GM21529 (cell line): Measurements from ENCODE around the gene ALPG.
"Not testable (repeated sequence)": the region's sequence is repeated elsewhere in the genome, so short reads cannot be mapped to it uniquely, and the experiment has no call there.

Experiments used
- ATAC-seq: cut with Tn5 transposase; IDR thresholded peaks from one replicate; pipeline ENCODE4 v1.9.1; 2021; ENCODE audit not compliant: unreplicated experiment

Gene ALPG

GRCh38 chr2:232395586-232395985, 11.1 kb upstream of the ALPG start:
- ATAC-seq = no peak

- ATAC-seq = no peak
These were observed 10.0 kb upstream of the ALPG start for GRCh38 chr2:232396683-232397082.

- ATAC-seq = no peak
These were observed 8.2 kb upstream of the ALPG start for GRCh38 chr2:232398293-232399034.

- ATAC-seq = no peak
These were observed 6.2 kb upstream of the ALPG start for GRCh38 chr2:232400256-232401015.

- no peak for ATAC-seq
These were observed 4.1 kb upstream of the ALPG start for GRCh38 chr2:232402518-232402917.

- ATAC-seq = no peak
These were observed 617 bp upstream of the ALPG start for GRCh38 chr2:232405943-232406510.

- not testable (repeated sequence) for ATAC-seq
These were observed 945 bp downstream of the ALPG start for GRCh38 chr2:232407428-232408150.

GRCh38 chr2:232408269-232408668, 1.6 kb downstream of the ALPG start:
- ATAC-seq = not testable (repeated sequence)

GRCh38 chr2:232409617-232410016, 3.0 kb downstream of the ALPG start:
- ATAC-seq = not testable (repeated sequence)

- no peak for ATAC-seq
These were observed 3.7 kb downstream of the ALPG start for GRCh38 chr2:232410238-232410900.

- ATAC-seq = no peak
These were observed 5.4 kb downstream of the ALPG start for GRCh38 chr2:232411901-232412629.

- no peak for ATAC-seq
These were observed 6.3 kb downstream of the ALPG start for GRCh38 chr2:232412986-232413385.

GRCh38 chr2:232415138-232415690, 8.6 kb downstream of the ALPG start:
- ATAC-seq = no peak

- no peak for ATAC-seq
These were observed 9.3 kb downstream of the ALPG start for GRCh38 chr2:232415736-232416520.

- ATAC-seq = no peak
These were observed 10.2 kb downstream of the ALPG start for GRCh38 chr2:232416521-232417470.

GRCh38 chr2:232417489-232417888, 10.8 kb downstream of the ALPG start:
- no peak for ATAC-seq

- ATAC-seq = no peak
These were observed 11.4 kb downstream of the ALPG start for GRCh38 chr2:232418056-232418455.
